CD4-positive, alpha-beta T cell (primary cell): ENCODE data around the gene CYP3A5. TPM values are rescaled to one million over a fixed set of nuclear protein-coding genes. Genes with fewer than 3 reads are reported as not detected.
"Not testable (repeated sequence)": the region's sequence is repeated elsewhere in the genome, so short reads cannot be mapped to it uniquely, and the experiment has no call there.

Experiments used
- ATAC-seq: fragments of 200-7000 bp; cut with Tn5 transposase; one replicate; pipeline ENCODE4 v1.10.0; 2022; ENCODE audit warnings: mild to moderate bottlenecking; ENCODE audit not compliant: poor library complexity
- CTCF ChIA-PET: fragments of 350-600 bp; sonication (Branson Sonifier 250); formaldehyde crosslinking; loops from one replicate; lab custom pipeline; 2021; ENCODE audit warnings: antibody characterized with exemption, inconsistent platforms; lab: Charles Lee
- POLR2A ChIA-PET: fragments of 350-600 bp; sonication (Branson Sonifier 250); formaldehyde crosslinking; loops from one replicate; lab custom pipeline; 2021; ENCODE audit warnings: antibody characterized with exemption, inconsistent platforms; lab: Charles Lee
- DNase-seq, 14 experiments: peaks; one replicate each; pipeline ENCODE4 v3.0.0-alpha.2; 2013 to 2020; ENCODE audit warnings: mixed read lengths in 2 of 14
- H3K27ac ChIP-seq, 2 donors: one replicate each; pipeline versions ENCODE4 v1.5.1 to v1.7.0; 2013; ENCODE audit warnings: low read length in 2 of 2, low read depth in 1 of 2, mild to moderate bottlenecking in 1 of 2
- H3K27me3 ChIP-seq, 2 experiments: 1 replicate in 1 of 2; 2 replicates in 1 of 2; pipeline versions ENCODE4 v1.6.1 to v1.7.0; 2013; ENCODE audit warnings: low read length in 2 of 2, control low read depth in 1 of 2, mild to moderate bottlenecking in 1 of 2, moderate library complexity in 1 of 2; ENCODE audit not compliant: insufficient read depth in 2 of 2, control insufficient read depth in 1 of 2
- H3K36me3 ChIP-seq: one replicate; pipeline ENCODE4 v1.6.1; 2013; ENCODE audit warnings: low read length, control low read depth; ENCODE audit not compliant: insufficient read depth
- H3K4me1 ChIP-seq: one replicate; pipeline ENCODE4 v1.6.1; 2013; ENCODE audit warnings: low read length, control low read depth; ENCODE audit not compliant: insufficient read depth
- H3K4me3 ChIP-seq: one replicate; pipeline ENCODE4 v1.5.1; 2013; ENCODE audit warnings: mild to moderate bottlenecking, low read length, moderate library complexity
- H3K9me3 ChIP-seq, 2 experiments: 1 replicate in 1 of 2; 2 replicates in 1 of 2; pipeline versions ENCODE4 v1.6.1 to v1.7.0; 2013; ENCODE audit warnings: low read length in 2 of 2, mild to moderate bottlenecking in 2 of 2, control low read depth in 1 of 2, moderate library complexity in 1 of 2; ENCODE audit not compliant: control insufficient read depth in 1 of 2, insufficient read depth in 1 of 2
- H3K27ac Mint-ChIP-seq: one replicate; pipeline ENCODE4 v1.8.0; 2020; ENCODE audit warnings: mixed read lengths
- H3K27me3 Mint-ChIP-seq: one replicate; pipeline ENCODE4 v1.8.0; 2021; ENCODE audit warnings: mixed read lengths
- H3K36me3 Mint-ChIP-seq: one replicate; pipeline ENCODE4 v1.8.0; 2021; ENCODE audit warnings: low read depth, mixed read lengths
- H3K4me1 Mint-ChIP-seq: one replicate; pipeline ENCODE4 v1.8.0; 2021; ENCODE audit warnings: low read depth, mixed read lengths
- H3K4me3 Mint-ChIP-seq: one replicate; pipeline ENCODE4 v1.8.0; 2020; ENCODE audit warnings: mild to moderate bottlenecking, mixed read lengths
- H3K9me3 Mint-ChIP-seq: one replicate; pipeline ENCODE4 v1.8.0; 2020; ENCODE audit warnings: mixed read lengths
- intact Hi-C, 2 experiments: fragments of 100-400 bp; cut with DNase I in 1 of 2; cut with micrococcal nuclease in 1 of 2; formaldehyde crosslinking; loops; one replicate each; pipeline versions ENCODE4 v1.15.1 to v1.9.0; 2023 to 2025; cut with DNase I, micrococcal nuclease
- total RNA-seq, 174 experiments: library from RNA in 2 of 174; stranded (reverse) in 2 of 174; gene quantifications; one replicate each; pipeline ENCODE4 v1.2.3 and lab custom pipeline; 2021 to 2026
- TF ChIP-seq, protein P1 (sequence below): fragments of 200-600 bp; IDR thresholded peaks from one replicate; pipeline ENCODE4 v1.8.0; 2022; ENCODE audit warnings: antibody characterized with exemption, mild to moderate bottlenecking

CYP3A5 gene
- total RNA-seq, 2 experiments from 2014 or later: not detected

DNA sequence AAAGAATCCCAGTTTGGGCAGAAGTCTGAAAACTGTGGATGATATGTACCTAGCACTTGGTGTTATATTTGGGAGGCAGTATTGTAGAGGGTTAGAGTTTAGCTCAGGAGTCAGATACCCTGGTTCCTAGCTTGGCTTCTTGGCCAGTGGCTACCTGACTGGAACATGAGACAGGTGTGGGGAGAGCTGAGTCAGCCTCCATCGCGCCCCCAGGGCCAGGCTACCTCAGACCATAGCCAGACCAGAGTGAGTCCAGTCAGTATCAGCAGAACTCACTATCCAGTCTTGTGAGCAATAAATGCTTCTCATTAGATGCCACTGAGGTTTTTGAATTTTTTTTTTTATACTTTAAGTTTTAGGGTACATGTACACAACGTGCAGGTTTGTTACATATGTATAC, 26.0 kb downstream of the CYP3A5 start:
- H3K36me3 Mint-ChIP-seq: peaks cover 43% of the 10 kb centered on the region

DNA sequence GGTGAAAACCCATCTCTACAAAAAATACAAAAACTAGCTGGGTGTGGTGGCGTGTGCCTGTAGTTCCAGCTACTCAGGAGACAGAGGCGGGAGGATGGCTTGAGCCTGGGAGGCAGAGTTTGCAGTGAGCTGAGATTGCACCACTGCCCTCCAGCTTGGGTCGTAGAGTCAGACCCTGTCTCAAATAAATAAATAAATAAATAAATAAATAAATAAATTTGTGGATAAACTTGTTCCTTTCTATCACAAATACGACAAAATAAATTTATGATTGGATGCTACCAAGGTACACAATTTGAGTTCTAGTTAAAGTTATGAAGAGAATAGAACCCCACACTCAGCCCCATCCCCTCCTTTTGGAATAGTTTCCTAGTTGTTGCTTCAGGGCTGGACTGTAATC, 26.5 kb downstream of the CYP3A5 start:
- POLR2A ChIA-PET, H3K4me1 Mint-ChIP-seq, H3K27ac Mint-ChIP-seq, H3K27ac ChIP-seq, H3K9me3 Mint-ChIP-seq, H3K27me3 Mint-ChIP-seq, H3K4me1 ChIP-seq, DNase-seq, CTCF ChIA-PET, H3K4me3 ChIP-seq, ATAC-seq, H3K27me3 ChIP-seq, H3K36me3 ChIP-seq, H3K4me3 Mint-ChIP-seq, H3K9me3 ChIP-seq, intact Hi-C loops: not testable (repeated sequence)
- peaks cover 44% of the 10 kb centered on the region for H3K36me3 Mint-ChIP-seq

More for the DNA sequence above, 26.0 kb downstream of the CYP3A5 start:
- no peak overlapping the region for H3K4me3 Mint-ChIP-seq
- no peak overlapping the region for H3K4me3 ChIP-seq
- H3K4me1 ChIP-seq: no peaks in the 10 kb centered on the region
- DNase-seq (no peak), ATAC-seq (no peak)
- intact Hi-C loops: no loop called here
- peaks cover 0 to 3% of the 10 kb centered on the region in 2 experiments for H3K9me3 ChIP-seq
- H3K27me3 Mint-ChIP-seq: no peaks in the 10 kb centered on the region
- TF ChIP-seq, protein P1, sequence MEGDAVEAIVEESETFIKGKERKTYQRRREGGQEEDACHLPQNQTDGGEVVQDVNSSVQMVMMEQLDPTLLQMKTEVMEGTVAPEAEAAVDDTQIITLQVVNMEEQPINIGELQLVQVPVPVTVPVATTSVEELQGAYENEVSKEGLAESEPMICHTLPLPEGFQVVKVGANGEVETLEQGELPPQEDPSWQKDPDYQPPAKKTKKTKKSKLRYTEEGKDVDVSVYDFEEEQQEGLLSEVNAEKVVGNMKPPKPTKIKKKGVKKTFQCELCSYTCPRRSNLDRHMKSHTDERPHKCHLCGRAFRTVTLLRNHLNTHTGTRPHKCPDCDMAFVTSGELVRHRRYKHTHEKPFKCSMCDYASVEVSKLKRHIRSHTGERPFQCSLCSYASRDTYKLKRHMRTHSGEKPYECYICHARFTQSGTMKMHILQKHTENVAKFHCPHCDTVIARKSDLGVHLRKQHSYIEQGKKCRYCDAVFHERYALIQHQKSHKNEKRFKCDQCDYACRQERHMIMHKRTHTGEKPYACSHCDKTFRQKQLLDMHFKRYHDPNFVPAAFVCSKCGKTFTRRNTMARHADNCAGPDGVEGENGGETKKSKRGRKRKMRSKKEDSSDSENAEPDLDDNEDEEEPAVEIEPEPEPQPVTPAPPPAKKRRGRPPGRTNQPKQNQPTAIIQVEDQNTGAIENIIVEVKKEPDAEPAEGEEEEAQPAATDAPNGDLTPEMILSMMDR: no peak
- no peak overlapping the region for H3K27ac ChIP-seq
- H3K36me3 ChIP-seq: peaks cover 2% of the 10 kb centered on the region
- H3K4me1 Mint-ChIP-seq: peaks cover 4% of the 10 kb centered on the region
- no peak overlapping the region for H3K27ac Mint-ChIP-seq
- no peaks in the 10 kb centered on the region for H3K27me3 ChIP-seq
- ChIA-PET POLR2A (no interaction called here), CTCF (no interaction called here)
- H3K9me3 Mint-ChIP-seq: no peaks in the 10 kb centered on the region

DNA sequence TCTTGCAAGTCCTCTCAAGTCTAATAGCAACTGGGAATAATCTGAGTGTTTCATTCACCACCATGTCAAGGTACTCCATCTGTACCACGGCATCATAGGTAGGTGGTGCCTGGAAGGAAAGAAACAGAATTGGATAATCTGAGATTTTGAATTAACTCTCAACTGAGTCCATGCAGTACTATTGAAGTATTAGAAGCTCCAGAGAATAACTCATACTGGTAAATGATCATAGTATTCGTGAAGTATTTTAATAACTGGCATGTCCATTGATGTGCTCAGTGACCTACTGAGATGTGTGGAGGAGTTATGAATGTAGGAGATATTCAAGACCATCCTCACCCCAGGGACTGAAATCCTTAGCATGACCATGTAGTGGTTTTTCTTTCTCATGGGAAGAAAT, 27.1 kb downstream of the CYP3A5 start:
- no peak overlapping the region for H3K4me3 ChIP-seq
- H3K36me3 Mint-ChIP-seq: peaks cover 48% of the 10 kb centered on the region
- H3K4me3 Mint-ChIP-seq: no peak overlapping the region
- H3K4me1 Mint-ChIP-seq: peaks cover 4% of the 10 kb centered on the region
- ATAC-seq (no peak), DNase-seq (no peak)
- TF ChIP-seq, protein P1: no peak
- no peaks in the 10 kb centered on the region for H3K4me1 ChIP-seq
- no peaks in the 10 kb centered on the region for H3K27me3 Mint-ChIP-seq
- peaks cover 0 to 3% of the 10 kb centered on the region in 2 experiments for H3K9me3 ChIP-seq
- intact Hi-C loops: no loop called here
- ChIA-PET CTCF (no interaction called here), POLR2A (no interaction called here)
- no peak overlapping the region for H3K27ac ChIP-seq
- H3K27me3 ChIP-seq: no peaks in the 10 kb centered on the region
- H3K36me3 ChIP-seq: peaks cover 2% of the 10 kb centered on the region
- H3K9me3 Mint-ChIP-seq: no peaks in the 10 kb centered on the region
- no peak overlapping the region for H3K27ac Mint-ChIP-seq

DNA sequence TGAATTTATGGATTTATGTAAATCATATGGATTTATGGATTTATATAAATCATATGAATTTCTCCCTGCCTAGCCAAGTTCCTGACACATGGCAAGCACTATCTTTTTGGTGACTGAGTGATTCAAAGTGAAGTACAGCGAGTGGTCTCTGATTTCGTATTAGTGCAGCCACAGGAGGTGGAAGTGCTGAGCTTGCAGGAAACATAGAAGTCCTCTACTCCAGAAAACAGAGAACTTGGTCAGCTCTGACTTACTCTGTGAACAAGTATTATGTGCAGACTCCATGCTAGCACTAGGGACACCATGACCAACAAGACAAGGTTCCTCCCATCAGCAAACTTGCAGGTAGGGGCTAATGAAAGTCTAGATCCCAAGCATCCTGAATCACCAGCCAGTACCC, 28.5 kb downstream of the CYP3A5 start:
- H3K27ac Mint-ChIP-seq: no peak overlapping the region
- Histone ChIP-seq H3K4me1 (no peaks in the 10 kb centered on the region), H3K27me3 (no peaks in the 10 kb centered on the region), H3K4me3 (no peak overlapping the region), H3K36me3 (peaks cover 2% of the 10 kb centered on the region), H3K27ac (no peak overlapping the region), H3K9me3 (peaks cover 0 to 3% of the 10 kb centered on the region in 2 experiments)
- POLR2A ChIA-PET: no interaction called here
- DNase-seq (no peak), ATAC-seq (no peak)
- no peaks in the 10 kb centered on the region for H3K9me3 Mint-ChIP-seq
- CTCF ChIA-PET: no interaction called here
- H3K4me3 Mint-ChIP-seq: no peak overlapping the region
- H3K36me3 Mint-ChIP-seq: peaks cover 49% of the 10 kb centered on the region
- H3K4me1 Mint-ChIP-seq: no peaks in the 10 kb centered on the region
- H3K27me3 Mint-ChIP-seq: no peaks in the 10 kb centered on the region
- TF ChIP-seq, protein P1: no peak
- intact Hi-C loops: no loop called here
